ENCODE data around the gene PRRG1.
"Not testable (repeated sequence)": the region's sequence is repeated elsewhere in the genome, so short reads cannot be mapped to it uniquely, and the experiment has no call there.

Gene PRRG1

DNA sequence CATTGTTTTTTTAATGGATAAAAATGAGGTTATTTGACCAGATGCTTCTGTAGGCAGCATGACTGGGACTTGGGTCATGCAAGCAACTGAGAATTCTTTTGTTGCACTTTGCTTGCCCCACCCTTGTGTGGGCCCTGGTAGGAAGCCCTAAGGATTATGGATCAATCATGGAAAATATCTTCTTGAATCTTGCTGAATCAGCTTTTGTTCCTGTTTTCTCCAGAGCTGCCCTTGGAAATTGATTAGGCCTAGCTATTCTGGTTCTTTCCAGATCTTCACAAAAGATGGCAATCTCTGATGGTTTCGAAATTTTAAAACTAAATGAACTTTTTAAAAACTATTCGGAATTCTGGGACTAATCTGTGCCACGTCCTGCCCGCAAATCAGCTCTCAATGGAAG, 58.6 kb downstream of the PRRG1 start:
- no peak overlapping the region for H3K4me3 ChIP-seq (ENCODE audit: low read depth, low read length)
- TF ChIP-seq, protein P1, sequence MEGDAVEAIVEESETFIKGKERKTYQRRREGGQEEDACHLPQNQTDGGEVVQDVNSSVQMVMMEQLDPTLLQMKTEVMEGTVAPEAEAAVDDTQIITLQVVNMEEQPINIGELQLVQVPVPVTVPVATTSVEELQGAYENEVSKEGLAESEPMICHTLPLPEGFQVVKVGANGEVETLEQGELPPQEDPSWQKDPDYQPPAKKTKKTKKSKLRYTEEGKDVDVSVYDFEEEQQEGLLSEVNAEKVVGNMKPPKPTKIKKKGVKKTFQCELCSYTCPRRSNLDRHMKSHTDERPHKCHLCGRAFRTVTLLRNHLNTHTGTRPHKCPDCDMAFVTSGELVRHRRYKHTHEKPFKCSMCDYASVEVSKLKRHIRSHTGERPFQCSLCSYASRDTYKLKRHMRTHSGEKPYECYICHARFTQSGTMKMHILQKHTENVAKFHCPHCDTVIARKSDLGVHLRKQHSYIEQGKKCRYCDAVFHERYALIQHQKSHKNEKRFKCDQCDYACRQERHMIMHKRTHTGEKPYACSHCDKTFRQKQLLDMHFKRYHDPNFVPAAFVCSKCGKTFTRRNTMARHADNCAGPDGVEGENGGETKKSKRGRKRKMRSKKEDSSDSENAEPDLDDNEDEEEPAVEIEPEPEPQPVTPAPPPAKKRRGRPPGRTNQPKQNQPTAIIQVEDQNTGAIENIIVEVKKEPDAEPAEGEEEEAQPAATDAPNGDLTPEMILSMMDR (IDR thresholded peaks at IDR 0.05; ENCODE audit: low read depth, low read length), result no peak

DNA sequence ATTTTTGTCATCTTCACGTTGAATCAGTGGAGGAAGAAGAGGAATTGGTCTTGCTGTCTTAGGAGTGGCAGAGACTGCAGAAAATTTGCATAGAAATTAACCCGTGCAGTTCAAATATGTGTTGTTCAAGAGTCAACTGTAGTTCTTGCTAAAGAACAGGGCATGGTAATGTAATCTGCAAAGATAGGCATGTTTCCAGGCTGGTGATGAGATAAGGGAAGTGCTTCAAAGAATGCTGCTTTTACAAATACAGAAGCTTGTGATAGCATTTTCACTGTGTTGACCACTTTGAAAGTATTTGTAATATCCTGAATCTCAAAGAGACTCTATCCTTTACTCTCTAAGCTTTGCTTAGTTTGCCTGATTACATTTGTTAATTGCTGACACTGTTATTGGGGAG, 60.1 kb downstream of the PRRG1 start:
- no peak overlapping the region for H3K4me3 ChIP-seq (ENCODE audit: low read depth, low read length)
- TF ChIP-seq, protein P1 (IDR thresholded peaks at IDR 0.05; ENCODE audit: low read depth, low read length), result no peak

DNA sequence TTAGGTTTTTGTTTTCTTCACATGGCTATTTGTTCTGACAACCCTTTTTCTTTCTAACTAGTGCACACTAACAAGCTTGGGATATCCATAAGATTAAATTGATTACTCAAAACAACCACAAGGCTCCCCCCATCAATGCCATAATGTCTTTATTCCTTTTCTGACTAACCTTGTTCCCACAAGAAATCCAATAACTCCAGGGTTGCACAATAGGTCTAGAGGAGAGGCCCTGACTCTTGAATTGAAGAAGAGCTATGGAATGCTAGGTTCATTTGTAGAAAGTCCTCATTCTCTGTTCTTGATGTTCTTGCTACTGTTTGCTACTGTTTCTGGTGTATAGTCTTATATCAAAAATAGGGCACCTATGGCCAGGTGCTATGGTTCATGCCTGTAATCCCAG, 71.0 kb downstream of the PRRG1 start:
- no peak overlapping the region for H3K4me3 ChIP-seq (ENCODE audit: low read depth, low read length)
- TF ChIP-seq, protein P1 (IDR thresholded peaks at IDR 0.05; ENCODE audit: low read depth, low read length), result no peak

DNA sequence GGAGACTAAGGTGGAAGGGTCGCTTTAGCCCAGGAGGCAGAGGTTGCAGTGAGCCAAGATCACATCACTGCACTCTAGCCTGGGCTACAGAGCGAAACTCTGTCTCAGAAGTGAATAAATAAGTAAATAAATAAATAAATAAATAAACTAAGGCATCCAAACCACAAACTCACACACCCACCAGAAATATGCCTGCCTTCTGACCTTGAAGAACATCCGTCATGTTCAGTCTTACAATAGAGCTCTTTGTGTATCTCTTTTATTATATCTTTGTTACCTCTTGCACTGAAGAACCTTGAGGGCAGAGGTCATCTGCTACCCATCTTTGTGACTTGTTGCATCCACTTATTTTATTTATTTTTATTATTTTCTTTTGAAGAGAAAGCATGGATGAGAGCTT, 71.6 kb downstream of the PRRG1 start:
- TF ChIP-seq, protein P1 (IDR thresholded peaks at IDR 0.05; ENCODE audit: low read depth, low read length), result no peak
- no peak overlapping the region for H3K4me3 ChIP-seq (ENCODE audit: low read depth, low read length)

DNA sequence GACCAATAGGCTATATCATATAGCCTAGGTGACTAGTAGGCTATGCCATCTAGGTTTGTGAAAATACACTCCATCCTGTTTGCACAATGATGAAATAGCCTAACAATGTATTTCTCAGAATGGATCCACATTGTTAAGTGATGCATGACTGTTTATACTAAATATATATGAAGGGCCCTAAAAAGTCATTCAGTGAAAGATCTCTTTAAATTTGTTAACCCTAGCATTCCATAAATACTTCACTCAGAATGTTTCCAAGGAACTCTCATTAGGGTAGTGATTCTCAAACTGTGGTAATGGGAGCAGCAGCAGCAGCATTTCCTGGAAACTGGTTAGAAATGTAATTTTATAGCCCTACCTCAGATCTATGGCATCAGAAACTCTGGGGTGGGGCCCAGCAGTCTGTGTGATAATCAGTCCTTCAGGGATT, 74.9 kb downstream of the PRRG1 start:
- TF ChIP-seq, protein P1 (IDR thresholded peaks at IDR 0.05; ENCODE audit: low read depth, low read length), result no peak
- H3K4me3 ChIP-seq (ENCODE audit: low read depth, low read length), result no peak overlapping the region

DNA sequence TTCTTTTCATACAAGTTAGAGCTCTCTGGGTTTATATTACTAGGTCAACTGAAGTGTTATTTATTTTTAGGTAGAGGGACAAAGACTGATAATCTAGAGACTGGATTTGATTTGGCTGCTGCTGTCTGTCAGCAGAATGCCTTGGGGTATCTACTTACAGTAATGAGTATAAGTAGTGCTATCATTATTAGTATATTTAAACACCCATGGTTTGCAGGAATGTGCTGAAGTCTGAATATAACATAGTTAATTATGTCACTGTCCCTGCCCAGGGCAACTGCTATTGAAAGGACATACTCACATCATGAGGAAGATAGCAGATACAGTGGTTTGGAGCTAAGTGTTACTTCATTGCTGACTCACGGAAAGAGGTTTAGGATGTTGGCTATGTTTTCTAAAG, 76.2 kb downstream of the PRRG1 start:
- TF ChIP-seq, protein P1 (IDR thresholded peaks at IDR 0.05; ENCODE audit: low read depth, low read length), result no peak
- no peak overlapping the region for H3K4me3 ChIP-seq (ENCODE audit: low read depth, low read length)

DNA sequence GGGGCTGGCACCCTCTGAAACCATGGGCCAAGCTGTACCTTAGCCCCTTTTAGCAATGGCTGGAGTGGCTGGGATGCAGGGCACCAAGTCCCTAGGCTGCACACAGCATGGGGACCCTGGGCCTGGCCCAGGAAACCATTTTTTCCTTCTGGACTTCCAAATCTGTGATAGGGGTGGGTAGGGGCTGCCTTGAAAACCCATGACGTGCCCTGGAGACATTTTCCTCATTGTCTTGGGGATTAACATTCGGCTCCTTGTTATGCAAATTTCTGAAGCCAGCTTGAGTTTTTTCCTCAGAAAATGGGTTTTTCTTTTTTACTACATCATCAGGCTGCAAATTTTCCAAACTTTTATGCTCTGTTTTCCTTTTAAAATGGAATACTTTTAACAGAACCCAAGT, 79.8 kb downstream of the PRRG1 start:
- H3K4me3 ChIP-seq (ENCODE audit: low read depth, low read length), result not testable (repeated sequence)

DNA sequence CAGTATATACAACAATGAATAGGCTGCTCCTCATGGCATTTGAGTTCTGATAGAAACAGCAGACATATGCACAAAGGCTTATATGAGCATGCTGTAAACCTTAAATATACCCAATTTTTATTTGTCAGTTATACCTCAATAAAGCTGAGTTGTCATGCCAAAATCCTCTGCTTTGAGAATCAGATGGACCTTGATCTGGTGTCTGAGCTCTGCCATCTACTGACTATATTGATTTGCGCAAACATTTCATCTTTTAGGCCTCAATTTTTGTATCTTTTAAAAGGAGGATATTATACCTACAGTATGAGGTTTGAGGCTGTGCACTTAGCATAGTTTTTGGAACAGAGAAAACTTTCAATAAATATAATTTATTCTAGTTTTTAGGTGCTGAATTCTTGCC, 85.2 kb downstream of the PRRG1 start:
- H3K4me3 ChIP-seq (ENCODE audit: low read depth, low read length), result no peak overlapping the region
- TF ChIP-seq, protein P1 (IDR thresholded peaks at IDR 0.05; ENCODE audit: low read depth, low read length), result no peak

All from WI38 (cell line).